GM18858 (cell line): ENCODE results near the gene DSC1.
A peak's percentile ranks its signal among the peaks of the same experiment; 100 is the strongest.

Experiments used
- ATAC-seq: cut with Tn5 transposase; IDR thresholded peaks from one replicate; pipeline ENCODE4 v1.9.1; 2021; ENCODE audit not compliant: unreplicated experiment

The DSC1 gene, protein sequence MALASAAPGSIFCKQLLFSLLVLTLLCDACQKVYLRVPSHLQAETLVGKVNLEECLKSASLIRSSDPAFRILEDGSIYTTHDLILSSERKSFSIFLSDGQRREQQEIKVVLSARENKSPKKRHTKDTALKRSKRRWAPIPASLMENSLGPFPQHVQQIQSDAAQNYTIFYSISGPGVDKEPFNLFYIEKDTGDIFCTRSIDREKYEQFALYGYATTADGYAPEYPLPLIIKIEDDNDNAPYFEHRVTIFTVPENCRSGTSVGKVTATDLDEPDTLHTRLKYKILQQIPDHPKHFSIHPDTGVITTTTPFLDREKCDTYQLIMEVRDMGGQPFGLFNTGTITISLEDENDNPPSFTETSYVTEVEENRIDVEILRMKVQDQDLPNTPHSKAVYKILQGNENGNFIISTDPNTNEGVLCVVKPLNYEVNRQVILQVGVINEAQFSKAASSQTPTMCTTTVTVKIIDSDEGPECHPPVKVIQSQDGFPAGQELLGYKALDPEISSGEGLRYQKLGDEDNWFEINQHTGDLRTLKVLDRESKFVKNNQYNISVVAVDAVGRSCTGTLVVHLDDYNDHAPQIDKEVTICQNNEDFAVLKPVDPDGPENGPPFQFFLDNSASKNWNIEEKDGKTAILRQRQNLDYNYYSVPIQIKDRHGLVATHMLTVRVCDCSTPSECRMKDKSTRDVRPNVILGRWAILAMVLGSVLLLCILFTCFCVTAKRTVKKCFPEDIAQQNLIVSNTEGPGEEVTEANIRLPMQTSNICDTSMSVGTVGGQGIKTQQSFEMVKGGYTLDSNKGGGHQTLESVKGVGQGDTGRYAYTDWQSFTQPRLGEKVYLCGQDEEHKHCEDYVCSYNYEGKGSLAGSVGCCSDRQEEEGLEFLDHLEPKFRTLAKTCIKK

GRCh38 chr18:31162825-31163435 is at the start of gene DSC1:
DSC1 (minus strand) TSS chr18:31162856; CDS start chr18:31162594, 262 bp downstream.
- ATAC-seq = no peak

DNA sequence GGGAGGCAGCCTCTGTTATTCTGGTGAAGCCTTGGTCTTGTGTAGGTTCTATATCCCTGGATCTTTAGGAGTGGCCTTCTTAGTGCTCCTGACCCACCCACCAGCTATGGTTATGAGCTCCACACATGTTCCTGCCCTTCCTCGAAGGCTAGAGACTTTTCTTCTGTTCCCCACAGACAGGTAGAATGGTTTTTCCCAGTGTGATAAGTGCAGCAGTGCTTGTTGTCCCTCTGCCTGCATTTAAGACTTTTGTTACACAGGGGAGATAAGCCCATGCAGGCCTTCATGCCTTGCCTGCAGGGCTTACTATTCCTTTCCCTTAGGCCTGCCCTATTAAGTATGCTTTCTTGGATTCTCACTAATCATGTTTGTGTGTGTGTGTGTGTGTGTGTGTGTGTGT is 48.4 kb upstream of the DSC1 start:
- no peak for ATAC-seq

GRCh38 chr18:31209041-31209440 is 46.4 kb upstream of the DSC1 start:
- ATAC-seq = no peak

- no peak for ATAC-seq
These were observed 44.7 kb upstream of the DSC1 start for GRCh38 chr18:31207391-31207790.

GRCh38 chr18:31206787-31207381 is 44.2 kb upstream of the DSC1 start:
- ATAC-seq = peak; percentile 94

- ATAC-seq = no peak
These were observed 43.4 kb upstream of the DSC1 start for GRCh38 chr18:31206071-31206470.

- no peak for ATAC-seq
These were observed 42.6 kb upstream of the DSC1 start for GRCh38 chr18:31205273-31205672.

GRCh38 chr18:31204833-31205232 is 42.2 kb upstream of the DSC1 start:
- ATAC-seq = no peak

GRCh38 chr18:31204166-31204565 is 41.5 kb upstream of the DSC1 start:
- ATAC-seq = no peak

GRCh38 chr18:31203794-31204148 is 41.1 kb upstream of the DSC1 start:
- ATAC-seq = no peak

GRCh38 chr18:31203096-31203793 is 40.6 kb upstream of the DSC1 start:
- ATAC-seq = no peak

DNA sequence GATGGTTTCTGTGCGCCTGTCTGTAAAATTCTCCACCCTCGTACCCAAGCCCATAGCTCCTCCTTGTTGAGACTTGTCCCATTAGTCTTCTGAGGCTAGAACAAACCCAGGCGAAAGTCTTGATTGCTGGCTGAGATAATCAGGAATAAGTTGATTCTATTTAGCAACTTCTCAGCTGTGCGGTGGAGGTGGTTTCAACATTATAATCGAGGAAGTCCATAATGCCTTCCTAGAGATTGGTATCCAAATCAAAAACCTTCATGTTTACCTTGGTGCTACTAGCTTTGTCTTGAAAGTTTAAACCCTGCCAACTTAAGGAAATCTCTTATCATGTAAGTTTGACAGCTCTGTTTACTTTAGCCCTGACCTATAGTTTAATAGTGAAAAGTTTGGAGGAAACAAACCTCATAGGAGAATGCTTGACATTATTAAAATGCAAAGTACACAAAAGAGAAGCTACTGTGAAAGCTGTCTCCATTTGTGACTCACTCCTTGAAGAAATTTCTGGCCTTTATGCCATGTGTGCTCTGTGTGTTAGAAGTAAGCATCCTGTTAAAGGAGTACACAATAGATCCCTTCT is 36.6 kb upstream of the DSC1 start:
- ATAC-seq = no peak

DNA sequence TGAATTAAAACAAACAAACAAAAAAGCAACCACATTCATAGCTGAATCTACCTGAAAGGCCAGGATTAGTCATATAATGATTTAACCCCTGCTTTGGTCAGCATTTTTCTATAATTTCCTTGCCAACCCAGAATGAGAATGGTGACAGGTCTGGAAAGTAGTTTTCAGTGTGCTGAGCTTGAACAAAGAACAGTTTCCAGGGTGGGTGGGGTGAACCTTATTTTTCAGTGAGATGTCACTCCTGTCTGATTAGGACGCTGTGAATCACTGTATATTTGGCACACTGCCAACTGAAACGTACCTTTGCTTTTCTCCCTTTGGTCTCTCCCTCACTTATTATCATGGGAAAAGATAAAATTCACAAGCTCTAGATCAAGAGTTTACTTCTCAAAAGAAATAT is 35.0 kb upstream of the DSC1 start:
- ATAC-seq = no peak

DNA sequence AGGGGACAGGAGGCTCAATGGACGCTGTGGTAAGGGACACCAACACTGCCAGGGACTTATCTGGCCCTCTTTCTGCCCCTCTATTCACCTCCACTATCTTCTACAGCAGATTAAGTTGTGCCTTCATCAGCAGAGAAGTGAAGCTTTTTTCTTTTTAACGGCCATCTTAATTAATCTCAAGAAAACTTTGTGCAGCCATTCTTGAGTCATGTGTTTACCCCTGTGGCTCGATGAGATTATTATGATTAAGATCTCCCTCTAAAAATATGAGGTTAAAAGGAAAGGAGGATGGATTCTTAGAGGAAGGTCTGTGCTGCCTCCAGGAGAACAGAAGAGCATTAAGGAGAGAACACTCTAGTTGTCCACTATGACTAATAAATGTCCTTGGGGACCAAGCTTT is 32.4 kb upstream of the DSC1 start:
- ATAC-seq = no peak

GRCh38 chr18:31192086-31192776 is 29.6 kb upstream of the DSC1 start:
- no peak for ATAC-seq

- no peak for ATAC-seq
These were observed 28.3 kb upstream of the DSC1 start for GRCh38 chr18:31190919-31191318.

- ATAC-seq = no peak
These were observed 27.1 kb upstream of the DSC1 start for GRCh38 chr18:31189757-31190156.

GRCh38 chr18:31185186-31185950 is 22.7 kb upstream of the DSC1 start:
- no peak for ATAC-seq

GRCh38 chr18:31183302-31183701 is 20.6 kb upstream of the DSC1 start:
- ATAC-seq = no peak
